Measurements from ENCODE around the gene PPP2R2D.
A peak's percentile ranks its signal among the peaks of the same experiment; 100 is the strongest.
"Not testable (repeated sequence)": the region's sequence is repeated elsewhere in the genome, so short reads cannot be mapped to it uniquely, and the experiment has no call there.

Gene PPP2R2D

DNA sequence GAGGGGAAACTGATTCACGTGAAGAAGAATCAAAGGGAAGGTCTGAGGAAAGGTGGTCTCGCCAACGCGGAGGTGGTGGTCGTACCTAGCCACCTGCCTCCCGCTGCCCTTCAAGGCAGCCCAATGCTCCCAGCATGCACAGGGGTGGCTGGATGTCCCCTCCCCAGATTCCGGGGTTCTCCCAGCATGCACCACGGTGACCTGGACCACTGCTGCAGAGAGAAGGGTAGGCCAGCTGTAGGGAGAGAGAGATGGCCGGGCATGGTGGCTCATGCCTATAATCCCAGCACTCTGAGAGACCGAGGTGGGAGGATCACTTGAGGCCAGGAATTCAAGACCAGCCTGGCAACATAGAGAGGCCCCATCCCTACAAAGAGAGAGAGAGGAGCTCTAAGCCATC is 32.4 kb upstream of the PPP2R2D start:
- no peak for DNase-seq

GRCh38 chr10:131869344-131869743 is 31.5 kb upstream of the PPP2R2D start:
- DNase-seq, result no peak

DNA sequence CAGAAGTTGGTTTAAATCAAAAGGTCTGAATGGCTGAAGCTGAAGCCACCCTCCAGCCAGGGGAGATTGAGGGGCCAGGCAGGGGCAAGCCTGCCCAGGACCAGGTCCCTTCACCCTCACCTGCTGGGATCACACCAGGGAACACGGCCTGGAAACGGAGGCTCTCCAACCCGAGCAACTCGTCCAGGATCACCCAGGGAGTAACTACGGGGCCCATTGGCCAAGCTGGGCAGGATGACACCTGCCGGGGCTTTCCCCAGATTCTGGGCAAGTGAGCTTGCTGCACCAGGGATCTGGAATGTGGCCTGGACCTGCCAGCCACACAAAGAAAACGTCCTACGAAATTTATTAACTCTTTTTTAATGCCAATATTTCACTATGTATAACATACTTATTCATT is 30.4 kb upstream of the PPP2R2D start:
- no peak for DNase-seq

- DNase-seq, result no peak
Measured at GRCh38 chr10:131870831-131871672, 29.8 kb upstream of the PPP2R2D start.

GRCh38 chr10:131871673-131872005 is 29.2 kb upstream of the PPP2R2D start:
- no peak for DNase-seq

- no peak for DNase-seq
Measured at GRCh38 chr10:131872011-131872826, 28.6 kb upstream of the PPP2R2D start.

- no peak for DNase-seq
Measured at GRCh38 chr10:131872827-131873375, 27.9 kb upstream of the PPP2R2D start.

- peak; percentile 85 for DNase-seq
Measured at GRCh38 chr10:131874991-131875451, 25.8 kb upstream of the PPP2R2D start.

DNA sequence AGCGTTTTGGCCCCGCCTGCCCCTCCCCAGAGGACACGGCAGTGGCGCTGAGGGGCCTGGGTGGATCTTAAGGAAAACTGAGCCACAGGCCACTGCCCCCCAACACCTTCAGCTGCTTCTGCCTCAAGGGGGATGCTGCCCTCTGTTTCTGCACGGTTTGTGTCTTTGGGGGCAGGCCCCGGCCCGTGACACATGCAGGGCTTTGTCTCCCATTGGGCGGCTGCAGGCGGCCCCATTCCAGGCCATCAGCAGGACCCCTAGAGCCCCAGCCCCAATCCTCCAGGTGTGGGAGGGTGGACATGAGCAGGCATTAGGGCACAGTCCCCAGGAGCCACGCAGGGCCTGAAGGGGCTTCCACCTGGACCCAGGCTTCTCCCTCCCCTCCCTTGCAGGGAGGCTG is 25.3 kb upstream of the PPP2R2D start:
- DNase-seq, result no peak

GRCh38 chr10:131876017-131876416 is 24.8 kb upstream of the PPP2R2D start:
- DNase-seq, result no peak

DNA sequence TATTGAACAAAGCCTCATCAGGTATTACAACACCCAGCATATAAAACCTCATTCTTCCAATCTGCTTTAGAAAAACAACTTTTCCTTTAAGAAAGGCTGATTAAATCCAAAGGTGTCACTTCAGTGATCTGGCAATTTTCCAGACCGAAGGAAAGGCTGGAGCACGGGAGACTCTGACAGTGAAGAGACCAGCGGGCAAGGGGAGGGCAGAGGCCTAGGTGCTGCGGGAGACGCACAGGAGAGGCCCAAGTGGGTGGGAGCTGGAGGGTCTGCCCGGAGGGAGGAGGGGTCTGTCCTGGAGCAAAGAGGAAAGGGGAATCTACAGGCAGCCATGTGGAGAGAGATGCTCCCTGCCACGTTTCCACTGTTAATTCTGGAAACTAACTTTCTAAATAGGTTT is 24.3 kb upstream of the PPP2R2D start:
- no peak for DNase-seq

DNA sequence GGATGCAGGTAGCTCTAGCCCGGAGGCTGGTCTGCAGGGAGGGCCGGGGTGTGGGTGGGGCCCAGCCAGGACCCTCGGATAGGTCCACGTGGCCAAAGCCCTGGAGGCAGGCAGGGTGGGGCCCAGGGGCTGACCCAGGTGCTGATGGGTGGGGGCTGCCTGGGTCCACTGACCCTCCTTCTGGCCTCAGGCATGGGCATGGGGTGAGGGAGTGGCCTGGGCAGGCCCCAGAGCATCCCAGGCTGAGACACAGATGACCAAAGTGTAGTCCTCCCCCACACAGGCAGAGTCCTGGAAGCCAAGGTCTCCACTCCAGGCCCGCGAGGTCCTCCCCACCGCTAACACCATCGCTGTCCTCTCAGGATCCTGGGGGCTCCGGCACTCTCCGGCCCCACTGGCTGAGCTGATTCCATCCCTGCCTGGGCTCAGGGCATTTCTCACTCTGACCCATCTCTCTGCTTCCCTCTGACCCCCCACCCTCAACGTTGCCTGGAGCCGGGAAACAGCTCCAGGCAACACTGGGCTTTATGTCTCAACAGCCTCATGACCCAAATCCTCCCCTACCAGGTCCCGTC is 20.7 kb upstream of the PPP2R2D start:
- no peak for DNase-seq

DNA sequence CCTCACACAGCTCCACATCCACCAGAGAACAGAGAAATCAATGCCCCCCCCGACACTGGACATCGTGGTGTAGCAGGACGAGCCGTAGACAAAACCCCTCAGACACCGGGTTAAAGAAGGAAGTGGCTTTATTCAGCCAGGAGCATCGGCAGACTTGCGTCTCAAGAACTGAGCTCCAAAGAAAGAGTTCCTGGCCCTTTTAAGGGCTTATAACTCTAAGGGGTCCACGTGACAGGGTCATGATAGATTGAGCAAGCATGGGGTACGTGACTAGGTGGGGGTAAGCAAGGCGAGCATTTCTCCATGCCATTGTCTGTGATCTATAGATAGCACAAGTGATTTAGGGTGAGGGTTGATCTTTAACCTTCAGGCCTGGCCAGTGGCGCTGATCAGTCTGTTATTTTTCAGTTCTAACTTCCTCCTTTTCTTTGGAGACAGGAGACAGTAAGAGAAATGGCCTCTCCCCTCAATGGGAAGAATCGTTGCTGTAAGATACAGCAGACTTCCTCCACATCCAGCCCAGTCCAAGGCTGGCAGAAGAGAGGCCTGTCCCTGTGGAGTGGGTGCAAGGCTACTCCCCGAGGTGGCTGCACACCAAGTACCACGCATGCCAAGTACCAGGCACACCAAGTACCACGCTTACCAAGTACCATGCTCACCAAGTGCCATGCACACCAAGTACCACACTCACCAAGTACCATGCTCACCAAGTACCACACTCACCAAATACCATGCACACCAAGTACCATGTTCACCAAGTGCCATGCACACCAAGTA is 19.5 kb upstream of the PPP2R2D start:
- DNase-seq, result no peak

DNA sequence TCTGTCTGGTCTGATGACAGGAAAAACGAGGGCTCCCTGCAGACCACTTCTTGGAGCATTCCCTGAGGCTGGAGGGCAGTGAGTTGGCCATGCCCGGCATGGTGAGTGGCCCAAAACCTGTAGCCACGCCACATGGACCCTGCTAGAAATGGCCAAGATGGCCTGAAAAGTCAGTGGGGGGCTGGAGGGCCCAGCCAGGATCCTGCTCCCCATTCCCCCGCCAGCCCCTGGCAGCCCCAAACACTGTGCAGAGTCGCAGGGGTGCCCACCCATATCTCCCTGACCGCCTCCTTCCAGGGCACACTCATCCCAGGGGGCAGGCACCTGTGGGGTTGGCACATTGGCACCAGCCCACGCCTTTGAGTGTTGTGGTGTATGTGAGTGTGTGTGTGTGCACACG is 18.7 kb upstream of the PPP2R2D start:
- no peak for DNase-seq

GRCh38 chr10:131882590-131883451 is 18.0 kb upstream of the PPP2R2D start:
- no peak for DNase-seq

- not testable (repeated sequence) for DNase-seq
Measured at GRCh38 chr10:131883621-131884393, 17.0 kb upstream of the PPP2R2D start.

DNA sequence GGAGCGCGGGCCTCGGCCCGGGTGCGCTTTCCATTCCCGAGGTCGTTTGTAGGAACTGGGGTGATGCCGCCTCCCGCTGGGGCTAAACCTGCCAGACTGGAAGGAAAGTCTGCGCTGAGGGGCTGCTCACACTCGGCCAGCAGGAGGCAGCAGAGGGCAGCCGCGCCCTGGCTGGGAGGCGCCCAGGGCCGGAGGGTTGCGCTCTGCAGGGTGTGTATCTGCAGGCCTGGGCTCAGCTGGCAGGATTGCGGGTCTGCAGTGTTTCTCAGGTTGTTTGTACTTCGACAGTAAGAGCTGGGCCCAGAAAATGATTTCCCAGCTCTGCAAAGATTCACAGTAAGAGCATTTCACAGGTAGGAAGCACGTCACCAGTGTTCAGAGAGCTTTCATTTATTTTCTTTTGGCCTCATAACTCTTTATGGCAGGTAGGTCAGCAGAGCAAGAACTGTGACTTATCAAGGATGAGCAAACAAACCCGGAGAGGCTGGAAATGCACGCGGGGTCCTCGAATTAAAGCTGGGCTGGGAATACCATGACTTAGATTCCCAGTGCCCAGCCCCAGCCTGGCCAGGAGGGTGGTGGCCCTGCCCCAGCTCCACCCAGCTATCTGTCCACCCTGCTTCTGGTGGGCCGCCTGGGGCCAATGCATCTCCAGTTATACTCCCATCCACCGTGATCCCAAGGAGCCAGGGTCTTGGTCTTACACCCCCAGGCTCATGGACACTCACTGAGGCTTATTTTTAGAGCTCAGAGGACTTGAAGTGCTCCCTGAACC is 15.2 kb upstream of the PPP2R2D start:
- peak; percentile 68 for DNase-seq

- DNase-seq, result no peak
Measured at GRCh38 chr10:131886237-131886636, 14.6 kb upstream of the PPP2R2D start.

DNA sequence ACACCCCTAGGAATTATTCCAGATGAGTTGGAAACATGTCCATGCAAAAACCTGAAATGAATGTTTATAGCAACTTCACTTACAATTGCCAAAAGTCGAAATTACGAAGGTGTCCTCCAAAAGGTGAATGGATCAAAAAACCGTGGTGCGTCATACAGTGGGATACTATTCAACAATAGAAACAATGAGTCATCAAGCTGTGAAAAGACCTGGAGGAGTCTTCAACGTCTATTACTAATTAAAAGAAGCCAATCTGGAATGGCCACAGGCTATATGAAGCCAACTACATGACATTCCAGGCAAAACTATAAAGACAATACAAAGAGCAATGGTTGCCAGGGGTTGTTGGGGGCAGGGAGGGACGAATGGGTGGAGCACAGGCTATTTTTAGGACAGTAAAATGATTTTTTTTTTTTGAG is 12.6 kb upstream of the PPP2R2D start:
- DNase-seq, result no peak

DNA sequence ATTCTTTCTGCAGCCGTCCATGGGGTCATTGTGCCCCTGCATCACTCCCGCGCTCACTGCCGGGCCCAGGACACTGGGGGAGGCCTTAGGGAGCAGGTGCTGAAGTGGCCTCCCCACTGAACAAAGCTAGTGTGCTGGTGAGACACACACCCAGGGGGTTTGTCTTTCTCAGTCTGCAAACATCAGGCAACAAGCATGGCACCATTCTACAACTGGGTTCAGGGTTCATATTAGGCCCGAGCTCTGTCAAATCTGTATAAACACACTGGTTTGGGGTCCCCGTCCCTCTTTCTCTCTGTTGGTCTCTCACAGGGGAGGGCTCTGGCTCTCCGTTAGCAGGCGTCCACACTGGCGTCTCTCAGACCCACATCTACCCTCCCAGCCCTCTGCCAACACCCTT is 11.1 kb upstream of the PPP2R2D start:
- no peak for DNase-seq
